OCI-LY7 (cell line): ENCODE results near the gene KAZN.

Experiments used
- CTCF ChIP-seq: fragments of 200-600 bp; sonication (generic); conservative IDR thresholded peaks from 2 replicates; pipeline ENCODE4 v1.5.1; 2014; ENCODE audit warnings: mild to moderate bottlenecking, antibody characterized with exemption, low read length, moderate library complexity, mixed read lengths
- EZH2phosphoT487 ChIP-seq: fragments of 200-600 bp; sonication (generic); IDR thresholded peaks from 2 replicates; pipeline ENCODE4 v1.6.1; 2018; ENCODE audit warnings: low read depth, borderline replicate concordance, mild to moderate bottlenecking, mixed run types, antibody characterized with exemption, low read length, moderate library complexity, mixed read lengths

DNA sequence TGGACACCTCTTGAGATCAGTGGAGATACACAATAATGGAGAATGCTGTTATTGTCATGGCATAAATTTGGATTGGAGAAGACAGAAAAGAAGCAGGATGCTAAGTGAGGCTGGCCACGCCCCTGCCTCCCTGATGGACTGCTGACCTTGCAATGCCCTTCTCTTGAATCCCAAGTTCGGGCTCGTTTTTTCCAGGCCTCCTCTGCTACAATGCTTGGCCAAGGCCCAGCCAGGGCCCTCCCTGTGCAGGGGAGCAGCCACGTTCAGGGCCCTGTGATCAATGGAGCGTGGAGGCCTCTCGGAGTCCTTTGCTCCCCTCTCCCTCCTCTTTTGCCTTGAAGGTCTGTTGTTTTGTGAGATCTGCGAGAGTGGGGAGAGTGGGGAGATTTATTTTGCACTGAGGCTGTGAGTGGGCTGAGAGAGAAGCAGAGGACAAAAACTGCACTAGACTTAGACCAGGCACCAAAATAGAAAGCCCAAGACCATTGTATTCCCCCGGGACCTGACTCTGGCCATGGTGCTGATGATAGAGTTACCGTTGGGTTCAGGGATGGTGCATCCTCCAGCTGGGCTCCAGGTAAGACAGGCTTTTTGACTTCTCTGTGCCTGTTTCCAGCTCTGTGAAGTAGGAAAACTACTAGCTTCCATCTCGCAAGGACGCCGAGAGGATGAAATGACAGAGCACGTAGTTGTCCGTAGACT lies 268.6 kb downstream of the KAZN start:
- TF ChIP-seq CTCF: no peak
- no peak for TF ChIP-seq EZH2phosphoT487
